Panc1 (cell line): ENCODE data around the gene D2HGDH.

Source experiments
- CTCF ChIP-seq: fragments of 450-650 bp; IDR thresholded peaks from 2 replicates; pipeline ENCODE4 v1.5.1; 2017; ENCODE audit warnings: mild to moderate bottlenecking
- POLR2AphosphoS5 ChIP-seq: IDR thresholded peaks from 2 replicates; pipeline ENCODE4 v1.6.1; 2012; ENCODE audit warnings: mild to moderate bottlenecking, low read depth, low read length, moderate library complexity
- SIN3A ChIP-seq: IDR thresholded peaks from 2 replicates; pipeline ENCODE4 v1.6.1; 2012; ENCODE audit warnings: low read depth, mild to moderate bottlenecking, low read length, moderate library complexity, borderline replicate concordance; ENCODE audit not compliant: insufficient read depth

- TF ChIP-seq POLR2AphosphoS5 (no peak), SIN3A (no peak), CTCF (no peak)
These were observed 21.3 kb downstream of the D2HGDH start for GRCh38 chr2:241755777-241756176.
